Left lung (tissue), 10 donors: ENCODE measurements around the gene MYO5C. TPM values are rescaled to one million over a fixed set of nuclear protein-coding genes. Genes with fewer than 3 reads are reported as not detected.
A peak's percentile ranks its signal among the peaks of the same experiment; 100 is the strongest.

ENCODE experiments used
- ATAC-seq: fragments of 200-7000 bp; cut with Tn5 transposase; one replicate; pipeline ENCODE4 v1.9.1; 2020; ENCODE audit warnings: moderate library complexity
- DNase-seq, 4 donors: peaks; one replicate each; pipeline ENCODE4 v3.0.0-alpha.2; 2013 to 2020
- H3K27ac ChIP-seq, 2 donors: fragments of 200-600 bp; sonication (generic) in 1 of 2; one replicate each; pipeline versions ENCODE4 v1.5.0 to v1.8.0; 2020 to 2021
- H3K27me3 ChIP-seq, 2 donors: fragments of 200-600 bp; sonication (generic) in 1 of 2; one replicate each; pipeline versions ENCODE4 v1.5.0 to v1.8.0; 2020 to 2021
- H3K36me3 ChIP-seq, 2 donors: fragments of 200-600 bp; sonication (generic) in 1 of 2; one replicate each; pipeline versions ENCODE4 v1.5.0 to v1.8.0; 2020 to 2021
- H3K4me1 ChIP-seq, 2 donors: fragments of 200-600 bp; one replicate each; pipeline ENCODE4 v1.8.0; 2021
- H3K4me3 ChIP-seq, 2 donors: fragments of 200-600 bp; sonication (generic) in 1 of 2; one replicate each; pipeline versions ENCODE4 v1.5.0 to v1.8.0; 2020 to 2021; ENCODE audit warnings: mild to moderate bottlenecking in 1 of 2
- H3K9me3 ChIP-seq, 2 donors: fragments of 200-600 bp; sonication (generic) in 1 of 2; one replicate each; pipeline versions ENCODE4 v1.5.0 to v1.8.0; 2020 to 2021
- intact Hi-C, 2 donors: fragments of 100-400 bp; cut with DNase I; formaldehyde crosslinking; loops; one replicate each; pipeline versions ENCODE4 v1.11.2 to v1.14.2; 2022
- polyA plus RNA-seq, 6 donors: library from polyadenylated mRNA; unstranded; fragments of 120-200 nt; gene quantifications; one replicate each; pipeline ENCODE4 v1.2.1, GENCODE V29; 2013; ENCODE audit not compliant: insufficient read length in 6 of 6
- total RNA-seq, 2 donors: library from RNA; stranded (reverse); fragmentation: NEBNext Ultra II Directional; extraction: Animal tissue kit (Norgen Biotek cat#: 25700); gene quantifications; one replicate each; pipeline ENCODE4 v1.2.1, GENCODE V29; 2021
- TF ChIP-seq, protein P1 (sequence below), 2 donors: fragments of 200-600 bp; sonication (generic) in 1 of 2; IDR thresholded peaks; one replicate each; pipeline versions ENCODE4 v1.5.0 to v1.8.0; 2021; ENCODE audit warnings: antibody characterized with exemption in 2 of 2
- donor health status: DM: no; HTN: yes; CAD: no.
- donor health status: DM: no; HTN: no; CAD: no.

The MYO5C gene
- total and polyA plus RNA-seq, 8 donors = 29.7 to 89.2 (median 36.7) TPM

DNA sequence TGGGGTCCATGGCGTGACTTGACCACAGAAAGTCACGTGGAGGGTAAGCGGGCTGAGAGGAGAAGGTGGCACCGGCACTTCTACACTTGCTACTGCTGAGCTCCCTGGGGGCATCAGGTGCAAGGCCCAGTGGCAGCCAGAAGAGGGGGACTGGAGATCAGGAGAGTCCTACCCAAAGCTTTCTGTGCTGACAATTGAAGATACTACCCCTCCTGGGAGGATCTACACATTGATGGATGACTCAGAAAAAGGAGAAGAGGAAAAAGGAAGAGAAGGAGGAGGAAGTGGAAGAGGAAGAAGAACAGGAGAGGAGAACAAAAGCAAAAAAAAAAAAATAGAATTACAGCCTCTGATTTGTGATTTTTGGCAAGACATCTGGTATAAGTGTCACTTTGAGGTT lies 41.2 kb downstream of the MYO5C start:
- Histone ChIP-seq H3K4me1 (peaks cover 5 to 37% of the 10 kb centered on the region in 2 donors), H3K27me3 (no peaks in the 10 kb centered on the region), H3K9me3 (no peaks in the 10 kb centered on the region), H3K36me3 (no peaks in the 10 kb centered on the region), H3K27ac (peak overlapping the region in 1 of 2 donors; percentile 19), H3K4me3 (no peak overlapping the region)
- intact Hi-C loops = no loop called here
- TF ChIP-seq, protein P1, sequence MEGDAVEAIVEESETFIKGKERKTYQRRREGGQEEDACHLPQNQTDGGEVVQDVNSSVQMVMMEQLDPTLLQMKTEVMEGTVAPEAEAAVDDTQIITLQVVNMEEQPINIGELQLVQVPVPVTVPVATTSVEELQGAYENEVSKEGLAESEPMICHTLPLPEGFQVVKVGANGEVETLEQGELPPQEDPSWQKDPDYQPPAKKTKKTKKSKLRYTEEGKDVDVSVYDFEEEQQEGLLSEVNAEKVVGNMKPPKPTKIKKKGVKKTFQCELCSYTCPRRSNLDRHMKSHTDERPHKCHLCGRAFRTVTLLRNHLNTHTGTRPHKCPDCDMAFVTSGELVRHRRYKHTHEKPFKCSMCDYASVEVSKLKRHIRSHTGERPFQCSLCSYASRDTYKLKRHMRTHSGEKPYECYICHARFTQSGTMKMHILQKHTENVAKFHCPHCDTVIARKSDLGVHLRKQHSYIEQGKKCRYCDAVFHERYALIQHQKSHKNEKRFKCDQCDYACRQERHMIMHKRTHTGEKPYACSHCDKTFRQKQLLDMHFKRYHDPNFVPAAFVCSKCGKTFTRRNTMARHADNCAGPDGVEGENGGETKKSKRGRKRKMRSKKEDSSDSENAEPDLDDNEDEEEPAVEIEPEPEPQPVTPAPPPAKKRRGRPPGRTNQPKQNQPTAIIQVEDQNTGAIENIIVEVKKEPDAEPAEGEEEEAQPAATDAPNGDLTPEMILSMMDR (IDR thresholded peaks at IDR 0.05) = no peak
- DNase-seq = no peak
- no peak for ATAC-seq

DNA sequence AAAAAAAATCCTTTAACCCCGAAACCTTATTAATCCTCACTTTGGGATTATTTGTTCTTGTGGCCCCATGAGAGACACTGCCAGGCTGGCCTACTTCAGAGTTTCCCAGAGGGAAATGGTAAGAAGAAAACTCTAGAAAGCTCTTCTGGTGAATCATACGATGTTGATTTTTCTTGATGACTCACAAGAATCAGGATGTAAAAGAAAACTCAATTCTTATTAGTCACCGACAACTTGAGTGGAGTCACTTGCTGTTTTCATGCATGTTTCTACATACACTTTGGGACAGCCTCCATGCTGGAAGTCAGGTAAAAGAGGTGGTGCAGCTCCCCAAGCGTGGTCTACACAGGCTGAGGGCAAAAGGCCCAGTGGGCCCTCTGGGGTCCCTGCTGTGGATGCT lies 42.8 kb downstream of the MYO5C start:
- intact Hi-C loops = no loop called here
- Histone ChIP-seq H3K4me3 (no peak overlapping the region), H3K27me3 (no peaks in the 10 kb centered on the region), H3K27ac (peak overlapping the region; percentile 58 to 82), H3K36me3 (no peaks in the 10 kb centered on the region), H3K4me1 (peaks cover 5 to 37% of the 10 kb centered on the region in 2 donors), H3K9me3 (no peaks in the 10 kb centered on the region)
- TF ChIP-seq, protein P1 (IDR thresholded peaks at IDR 0.05) = no peak
- no peak for DNase-seq
- peak; percentile 60 for ATAC-seq

DNA sequence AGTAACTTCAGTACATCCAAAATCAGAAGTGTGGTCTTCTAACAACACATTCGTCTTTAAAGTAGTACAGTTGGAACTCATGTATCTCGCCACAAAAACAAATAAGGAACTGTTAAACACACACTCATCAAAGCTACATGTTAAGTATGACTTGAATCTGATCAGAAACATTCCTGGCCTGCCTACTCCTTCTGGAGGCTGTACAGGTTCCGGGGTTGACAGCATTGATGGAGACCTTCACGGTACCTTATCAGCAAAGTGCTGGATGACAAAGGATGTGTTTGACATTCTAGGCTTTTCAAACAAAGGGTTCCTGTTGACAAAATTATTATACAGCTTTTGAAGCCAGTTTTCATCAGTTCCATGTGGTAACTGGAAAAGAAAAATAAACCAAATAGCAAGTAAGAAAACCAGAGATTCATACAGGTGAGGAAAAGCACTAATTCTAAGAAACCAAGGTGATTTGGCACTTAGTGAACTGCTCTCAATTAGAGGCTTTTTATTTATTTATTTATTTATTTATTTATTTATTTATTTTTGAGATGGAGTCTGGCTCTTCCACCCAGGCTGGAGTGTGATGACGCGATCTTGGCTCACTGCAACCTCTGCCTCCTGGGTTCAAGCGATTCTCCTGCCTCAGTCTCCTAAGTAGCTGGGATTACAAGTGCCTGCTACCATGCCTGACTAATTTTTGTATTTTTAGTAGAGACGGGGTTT lies 44.3 kb downstream of the MYO5C start:
- H3K4me3 ChIP-seq = no peak overlapping the region
- H3K4me1 ChIP-seq = peaks cover 5 to 42% of the 10 kb centered on the region in 2 donors
- TF ChIP-seq, protein P1 (IDR thresholded peaks at IDR 0.05) = no peak
- peaks cover 0 to 8% of the 10 kb centered on the region in 2 donors for H3K36me3 ChIP-seq
- peak overlapping the region; percentile 58 to 82 for H3K27ac ChIP-seq
- ATAC-seq (peak; percentile 56), DNase-seq (no peak)
- H3K27me3 ChIP-seq = no peaks in the 10 kb centered on the region
- intact Hi-C loops = no loop called here
- H3K9me3 ChIP-seq = no peaks in the 10 kb centered on the region

DNA sequence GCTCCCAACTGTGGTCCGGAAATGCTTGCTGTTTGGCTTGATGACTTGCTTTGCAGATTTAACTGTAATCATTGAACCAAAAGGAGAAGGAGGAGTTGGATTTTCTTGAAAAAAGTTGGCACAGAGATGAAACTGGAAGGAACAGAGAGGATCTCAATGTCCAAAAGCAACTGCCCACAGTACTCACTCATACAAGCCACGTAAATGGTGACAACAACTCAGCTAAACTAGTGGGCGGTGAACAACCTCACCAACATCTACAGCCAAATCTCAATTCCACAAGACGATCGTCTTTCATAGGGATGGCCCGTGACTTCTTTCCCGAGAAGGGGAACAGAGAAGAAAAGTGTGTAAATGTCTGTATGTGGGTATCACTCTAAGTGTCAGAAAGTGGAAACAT lies 48.1 kb downstream of the MYO5C start:
- Histone ChIP-seq H3K4me1 (peaks cover 2 to 12% of the 10 kb centered on the region in 2 donors), H3K36me3 (peaks cover 0 to 36% of the 10 kb centered on the region in 2 donors), H3K4me3 (no peak overlapping the region), H3K27ac (no peak overlapping the region), H3K27me3 (no peaks in the 10 kb centered on the region), H3K9me3 (no peaks in the 10 kb centered on the region)
- DNase-seq (no peak), ATAC-seq (no peak)
- intact Hi-C loops = no loop called here
- TF ChIP-seq, protein P1 (IDR thresholded peaks at IDR 0.05) = no peak

DNA sequence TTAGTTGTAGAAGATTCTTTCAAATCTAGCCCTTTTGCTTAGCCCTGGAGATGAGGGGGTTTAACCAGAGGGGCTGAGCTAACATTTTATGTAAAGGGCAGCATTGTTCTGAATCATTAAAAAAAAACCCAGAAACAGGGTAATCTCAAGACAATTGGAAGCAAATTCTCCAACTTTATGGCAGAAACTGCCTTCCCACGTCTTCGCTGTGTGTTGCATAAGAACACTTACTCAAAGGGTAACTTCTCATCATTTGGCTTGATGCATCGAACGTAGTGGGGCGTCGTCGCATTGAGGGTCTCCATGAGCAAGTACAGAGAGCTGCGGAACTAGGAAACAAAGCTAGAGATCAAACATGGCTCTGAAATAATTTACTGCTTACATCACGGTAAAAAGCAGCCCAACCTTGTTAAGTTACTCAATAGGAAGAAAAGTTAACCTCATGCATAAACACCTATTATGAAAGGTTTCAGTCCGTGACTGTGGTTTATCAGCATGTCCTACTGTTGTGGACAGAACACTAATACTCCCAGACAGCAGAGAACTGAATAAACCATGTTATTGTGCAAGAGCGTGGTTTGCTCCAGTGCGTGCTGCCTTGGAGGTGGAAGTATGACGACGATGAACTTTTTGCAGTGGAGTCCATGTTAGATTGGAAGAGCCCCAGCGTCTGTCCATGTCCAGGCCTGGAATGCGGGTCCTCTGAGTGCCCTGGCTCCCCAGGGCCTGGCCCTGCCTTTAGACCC lies 48.7 kb downstream of the MYO5C start:
- intact Hi-C loops = no loop called here
- H3K36me3 ChIP-seq = peaks cover 0 to 36% of the 10 kb centered on the region in 2 donors
- H3K9me3 ChIP-seq = no peaks in the 10 kb centered on the region
- peaks cover 2 to 9% of the 10 kb centered on the region in 2 donors for H3K4me1 ChIP-seq
- no peak overlapping the region for H3K27ac ChIP-seq
- peak; percentile 10 for ATAC-seq
- DNase-seq = no peak
- H3K4me3 ChIP-seq = no peak overlapping the region
- no peaks in the 10 kb centered on the region for H3K27me3 ChIP-seq
- TF ChIP-seq, protein P1 (IDR thresholded peaks at IDR 0.05) = no peak
